B cell (primary cell): Measurements from ENCODE around the gene UQCC5. TPM values are rescaled to one million over a fixed set of nuclear protein-coding genes. Genes with fewer than 3 reads are reported as not detected.

Source experiments
- ATAC-seq: fragments of 200-7000 bp; cut with Tn5 transposase; one replicate; pipeline ENCODE4 v1.10.0; 2021; ENCODE audit warnings: low read depth, mild to moderate bottlenecking, moderate number of reproducible peaks, moderate library complexity
- CTCF ChIA-PET: fragments of 350-600 bp; sonication (Branson Sonifier 250); formaldehyde crosslinking; loops from one replicate; lab custom pipeline; 2021; ENCODE audit warnings: antibody characterized with exemption, inconsistent platforms; lab: Charles Lee
- POLR2A ChIA-PET: fragments of 350-600 bp; sonication (Branson Sonifier 250); formaldehyde crosslinking; loops from one replicate; lab custom pipeline; 2021; ENCODE audit warnings: antibody characterized with exemption; lab: Charles Lee
- DNase-seq: peaks from one replicate; pipeline ENCODE4 v3.0.0; 2013
- H2AFZ ChIP-seq: 2 replicates; pipeline ENCODE4 v1.6.1; 2012; ENCODE audit warnings: mild to moderate bottlenecking, low read depth, low read length; ENCODE audit not compliant: insufficient read depth, poor library complexity, severe bottlenecking
- H3K27ac ChIP-seq, 2 donors: 1 replicate in 1 of 2; 2 replicates in 1 of 2; pipeline ENCODE4 v1.5.1; 2012 to 2013; ENCODE audit warnings: low read length in 2 of 2, mild to moderate bottlenecking in 2 of 2, moderate library complexity in 1 of 2
- H3K27me3 ChIP-seq, 4 experiments: fragments of 200-600 bp in 1 of 4; sonication (generic) in 1 of 4; replicated peaks in 1 of 4; 1 replicate in 2 of 4; 2 replicates in 2 of 4; pipeline versions ENCODE4 v1.6.1 to v1.7.0; 2013 to 2016; ENCODE audit warnings: low read length in 3 of 4, mild to moderate bottlenecking in 2 of 4, mixed read lengths in 1 of 4, moderate library complexity in 1 of 4; ENCODE audit not compliant: insufficient read depth in 4 of 4, control insufficient read depth in 3 of 4; ENCODE audit errors: control extremely low read depth in 1 of 4
- H3K36me3 ChIP-seq, 2 experiments: replicated peaks in 1 of 2; 1 replicate in 1 of 2; 2 replicates in 1 of 2; pipeline versions ENCODE4 v1.6.1 to v1.7.1; 2013; ENCODE audit warnings: low read length in 1 of 2; ENCODE audit not compliant: insufficient read depth in 2 of 2, control insufficient read depth in 1 of 2; ENCODE audit errors: control extremely low read depth in 1 of 2, extremely low read depth in 1 of 2
- H3K4me1 ChIP-seq, 2 donors: fragments of 200-600 bp in 1 of 2; sonication (generic) in 1 of 2; 1 replicate in 1 of 2; 2 replicates in 1 of 2; pipeline versions ENCODE4 v1.5.1 to v1.6.1; 2013 to 2017; ENCODE audit warnings: low read length in 2 of 2; ENCODE audit not compliant: control insufficient read depth in 2 of 2, insufficient read depth in 2 of 2
- H3K4me2 ChIP-seq: replicated peaks from 2 replicates; pipeline ENCODE3; 2012; ENCODE audit warnings: mild to moderate bottlenecking, low read depth, low read length; ENCODE audit not compliant: poor library complexity, severe bottlenecking
- H3K4me3 ChIP-seq, 5 experiments: fragments of 200-600 bp in 1 of 5; sonication (generic) in 1 of 5; 1 replicate in 3 of 5; 2 replicates in 2 of 5; pipeline versions ENCODE4 v1.5.1 to v1.7.0; 2011 to 2016; ENCODE audit warnings: low read length in 4 of 5, mild to moderate bottlenecking in 4 of 5, low read depth in 2 of 5, control low read depth in 1 of 5, moderate library complexity in 1 of 5; ENCODE audit not compliant: insufficient read depth in 1 of 5; ENCODE audit errors: control extremely low read depth in 1 of 5, extremely low read depth in 1 of 5
- H3K79me2 ChIP-seq: fragments of 200-600 bp; sonication (generic); one replicate; pipeline ENCODE4 v1.6.0; 2016; ENCODE audit warnings: low read length; ENCODE audit not compliant: control insufficient read depth, insufficient read depth
- H3K9ac ChIP-seq: fragments of 200-600 bp; sonication (generic); 2 replicates; pipeline ENCODE4 v1.6.1; 2017; ENCODE audit warnings: mild to moderate bottlenecking, low read length, moderate library complexity
- H3K9me3 ChIP-seq, 3 donors: one replicate each; pipeline versions ENCODE4 v1.6.1 to v1.7.1; 2013; ENCODE audit warnings: low read length in 2 of 3; ENCODE audit not compliant: control insufficient read depth in 2 of 3, insufficient read depth in 1 of 3; ENCODE audit errors: control extremely low read depth in 1 of 3
- H4K20me1 ChIP-seq: 2 replicates; pipeline ENCODE4 v1.6.0; 2012; ENCODE audit warnings: mild to moderate bottlenecking, low read length; ENCODE audit not compliant: insufficient read depth, control insufficient read depth, poor library complexity, severe bottlenecking
- H3K27ac Mint-ChIP-seq: one replicate; pipeline ENCODE4 v1.8.0; 2021; ENCODE audit warnings: mixed read lengths
- H3K27me3 Mint-ChIP-seq: one replicate; pipeline ENCODE4 v1.8.0; 2021; ENCODE audit warnings: mixed read lengths
- H3K4me1 Mint-ChIP-seq: one replicate; pipeline ENCODE4 v1.8.0; 2021; ENCODE audit warnings: mixed read lengths
- H3K4me3 Mint-ChIP-seq: one replicate; pipeline ENCODE4 v1.8.0; 2021; ENCODE audit warnings: mixed read lengths
- H3K9me3 Mint-ChIP-seq: one replicate; pipeline ENCODE4 v1.8.0; 2022; ENCODE audit warnings: mixed read lengths; ENCODE audit not compliant: insufficient read depth
- EZH2 ChIP-seq: IDR thresholded peaks from 2 replicates; pipeline ENCODE4 v1.6.1; 2012; ENCODE audit warnings: borderline replicate concordance, low read depth, mild to moderate bottlenecking, moderate library complexity, low read length; ENCODE audit not compliant: insufficient read depth, poor library complexity, severe bottlenecking
- WGBS: methylation state at CpG from one replicate; pipeline ENCODE4 v1.1.5; 2013; ENCODE audit warnings: missing lambda C conversion rate; ENCODE audit not compliant: insufficient coverage; 5-methylcytosine and 5-hydroxymethylcytosine counted together
- intact Hi-C: fragments of 100-400 bp; cut with micrococcal nuclease; formaldehyde crosslinking; loops from one replicate; pipeline ENCODE4 v1.10.0; 2022
- polyA plus RNA-seq: library from polyadenylated mRNA; depleted of rRNA; stranded (reverse); fragments of >200 nt; gene quantifications from 2 replicates; pipeline ENCODE4 v1.2.3, GENCODE V29; 2012
- total RNA-seq, 2 donors: library from RNA; stranded (reverse); fragments of 120-200 nt in 1 of 2; gene quantifications; 1 replicate in 1 of 2; 2 replicates in 1 of 2; pipeline versions ENCODE4 v1.2.3 to v1.2.4, GENCODE V29; 2013 to 2022
- TF ChIP-seq, protein P1 (sequence below): fragments of 200-600 bp; IDR thresholded peaks from one replicate; pipeline ENCODE4 v1.8.0; 2022; ENCODE audit warnings: antibody characterized with exemption, mild to moderate bottlenecking

UQCC5 gene
- total and polyA plus RNA-seq, 2 donors (not counting 1 experiment from before 2014, with no cell fraction given) = 1.1 to 10.3 TPM

DNA sequence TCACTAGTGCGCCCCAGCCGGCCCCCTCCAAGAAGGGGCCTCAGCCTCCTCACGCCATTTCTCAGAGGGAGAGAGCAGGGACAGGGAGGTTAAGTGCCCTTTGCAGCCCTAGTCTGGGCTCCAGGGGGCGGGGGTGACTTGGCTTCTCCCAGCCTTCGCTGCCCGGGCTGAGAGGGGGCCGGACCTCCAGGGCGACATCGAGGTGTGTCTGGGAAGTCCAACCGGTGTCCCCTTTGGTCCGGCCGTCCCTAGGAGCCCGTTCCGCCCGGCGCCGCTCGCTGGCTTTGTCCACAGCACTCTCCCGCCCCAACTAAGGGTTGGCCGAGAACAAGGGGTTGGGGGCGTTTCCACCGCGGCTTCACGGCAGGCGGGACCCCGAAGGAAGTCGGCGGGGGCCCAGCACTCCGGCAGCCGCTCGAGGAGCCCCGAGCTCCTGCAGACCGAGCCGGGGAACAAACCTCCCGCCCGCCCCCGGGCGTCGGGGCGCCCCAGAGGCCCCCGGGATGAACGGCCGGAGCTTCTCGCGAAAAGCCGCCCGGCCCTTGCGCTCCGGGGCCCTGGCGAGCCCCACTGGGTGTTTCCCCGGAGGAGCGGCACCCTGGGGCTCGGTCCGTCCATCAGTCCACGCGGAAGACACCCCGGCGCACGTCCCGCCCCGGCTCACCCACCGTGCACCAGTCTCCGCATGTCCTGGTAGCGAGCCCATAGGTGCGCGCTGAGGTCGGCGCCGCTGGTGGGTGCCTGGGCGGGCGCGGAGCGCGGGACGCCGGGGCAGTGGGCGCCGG, 3.4 kb upstream of the UQCC5 start:
- H3K4me3 ChIP-seq = peak overlapping the region; percentile 3 to 73 (median 62)

More for the DNA sequence above, 3.4 kb upstream of the UQCC5 start:
- peaks cover 15% of the 10 kb centered on the region for H3K79me2 ChIP-seq
- H3K9me3 ChIP-seq = no peaks in the 10 kb centered on the region
- H4K20me1 ChIP-seq = no peaks in the 10 kb centered on the region
- TF ChIP-seq, protein P1, sequence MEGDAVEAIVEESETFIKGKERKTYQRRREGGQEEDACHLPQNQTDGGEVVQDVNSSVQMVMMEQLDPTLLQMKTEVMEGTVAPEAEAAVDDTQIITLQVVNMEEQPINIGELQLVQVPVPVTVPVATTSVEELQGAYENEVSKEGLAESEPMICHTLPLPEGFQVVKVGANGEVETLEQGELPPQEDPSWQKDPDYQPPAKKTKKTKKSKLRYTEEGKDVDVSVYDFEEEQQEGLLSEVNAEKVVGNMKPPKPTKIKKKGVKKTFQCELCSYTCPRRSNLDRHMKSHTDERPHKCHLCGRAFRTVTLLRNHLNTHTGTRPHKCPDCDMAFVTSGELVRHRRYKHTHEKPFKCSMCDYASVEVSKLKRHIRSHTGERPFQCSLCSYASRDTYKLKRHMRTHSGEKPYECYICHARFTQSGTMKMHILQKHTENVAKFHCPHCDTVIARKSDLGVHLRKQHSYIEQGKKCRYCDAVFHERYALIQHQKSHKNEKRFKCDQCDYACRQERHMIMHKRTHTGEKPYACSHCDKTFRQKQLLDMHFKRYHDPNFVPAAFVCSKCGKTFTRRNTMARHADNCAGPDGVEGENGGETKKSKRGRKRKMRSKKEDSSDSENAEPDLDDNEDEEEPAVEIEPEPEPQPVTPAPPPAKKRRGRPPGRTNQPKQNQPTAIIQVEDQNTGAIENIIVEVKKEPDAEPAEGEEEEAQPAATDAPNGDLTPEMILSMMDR = no peak
- no peak for TF ChIP-seq EZH2
- Mint-ChIP-seq H3K4me1 (peaks cover 32% of the 10 kb centered on the region), H3K27me3 (no peaks in the 10 kb centered on the region), H3K4me3 (peak overlapping the region; percentile 85), H3K9me3 (no peaks in the 10 kb centered on the region), H3K27ac (peak overlapping the region; percentile 50)
- H3K27ac ChIP-seq = peak overlapping the region in 1 of 2 donors; percentile 24
- no peaks in the 10 kb centered on the region for H3K36me3 ChIP-seq
- H3K9ac ChIP-seq = peak overlapping the region; percentile 67
- peak; percentile 60 for DNase-seq
- ATAC-seq = no peak
- H2AFZ ChIP-seq = peak overlapping the region; percentile 84
- ChIA-PET POLR2A (interaction anchor here (0.6 kb wide), 1 partner anchor 537 kb away, joined by 4 read pairs; the partner anchor contains the start of gene RPL29), CTCF (no interaction called here)
- H3K4me2 ChIP-seq = peak overlapping the region; percentile 99
- peaks cover 0 to 13% (median 0%) of the 10 kb centered on the region in 4 experiments for H3K27me3 ChIP-seq
- WGBS = 4% methylated on average over 78 of the region's 78 CpGs
- H3K4me1 ChIP-seq = peaks cover 25 to 41% of the 10 kb centered on the region in 2 donors
- intact Hi-C loops = loop anchor here (10.0 kb wide), 3 partner anchors 478 to 1138 kb away; partner anchors contain the start of genes DUSP7, PRKCD and RBM15B
